ENCODE measurements around the gene RELB. TPM values are rescaled to one million over a fixed set of nuclear protein-coding genes. Genes with fewer than 3 reads are reported as not detected.

Gene RELB
- polyA plus RNA-seq, 4 donors, result 5.2 to 7.7 (median 5.9) TPM

DNA sequence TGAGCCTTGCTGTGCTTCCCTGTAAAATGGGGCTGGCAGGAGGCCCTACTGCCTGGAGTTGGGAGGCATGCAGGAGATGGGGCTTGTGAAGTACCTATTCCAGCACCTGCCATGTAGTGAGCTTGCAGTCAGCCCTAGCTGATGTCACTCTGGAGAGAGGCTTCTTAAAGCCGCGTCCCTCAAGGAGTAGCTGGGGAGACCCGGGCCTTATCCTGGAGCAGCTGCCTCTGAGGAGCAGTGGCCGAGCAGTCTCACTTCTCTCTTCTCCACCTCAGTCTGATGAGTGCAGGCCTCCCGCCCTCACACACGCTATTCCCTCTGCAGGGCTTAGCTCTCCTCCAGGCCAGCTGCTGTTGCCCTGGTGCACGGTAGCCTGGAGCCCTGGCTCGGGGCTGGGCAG, 55.6 kb downstream of the RELB start:
- DNase-seq (ENCODE audit: low read depth in 4 of 4, low spot score in 3 of 4), result no peak

DNA sequence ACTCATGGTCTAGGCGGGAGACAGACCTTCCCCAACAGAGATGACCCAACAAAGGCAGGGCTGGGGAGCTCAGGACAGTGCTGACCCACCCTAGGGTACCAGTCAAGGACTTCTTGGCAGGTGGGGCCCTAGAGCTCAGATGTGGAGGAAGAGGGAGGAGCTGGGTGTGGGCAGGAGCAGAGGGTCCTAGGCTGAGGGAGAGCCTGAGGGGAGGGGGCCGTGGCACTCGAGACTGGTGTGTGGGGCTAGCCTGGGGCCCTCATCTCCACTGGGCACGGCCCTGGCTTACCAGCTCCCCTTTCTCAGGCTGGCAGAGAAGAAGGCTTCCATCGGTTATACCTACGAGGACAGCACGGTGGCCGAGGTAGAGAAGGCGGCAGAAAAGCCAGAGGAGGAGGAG, 56.2 kb downstream of the RELB start:
- no peak for DNase-seq (ENCODE audit: low read depth in 4 of 4, low spot score in 3 of 4)

DNA sequence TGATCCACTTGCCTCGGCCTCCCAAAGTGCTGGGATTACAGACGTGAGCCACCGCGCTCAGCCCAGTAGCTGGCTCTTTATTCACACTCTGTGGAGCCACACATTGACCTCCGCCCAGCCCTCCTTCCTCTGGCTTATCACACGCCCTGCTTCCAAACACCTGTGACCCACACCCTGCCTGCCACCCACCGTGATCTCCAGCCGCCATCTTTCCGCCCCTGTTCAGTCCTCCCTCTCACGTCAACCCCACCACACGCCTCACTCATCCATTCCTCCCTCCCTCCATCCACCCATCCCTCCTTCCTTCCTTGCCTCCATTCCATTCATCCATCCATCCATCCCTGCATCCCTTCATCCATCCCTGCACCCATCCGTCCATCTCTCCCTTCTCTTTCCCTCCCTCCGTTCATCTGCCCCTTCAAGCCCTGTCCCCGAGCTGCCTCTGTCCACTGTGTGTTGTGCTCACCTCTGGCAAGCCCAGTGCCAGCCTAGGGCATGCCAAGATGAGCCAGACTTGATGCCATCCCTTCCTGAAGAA, 57.4 kb downstream of the RELB start:
- DNase-seq (ENCODE audit: low read depth in 4 of 4, low spot score in 3 of 4), result no peak

DNA sequence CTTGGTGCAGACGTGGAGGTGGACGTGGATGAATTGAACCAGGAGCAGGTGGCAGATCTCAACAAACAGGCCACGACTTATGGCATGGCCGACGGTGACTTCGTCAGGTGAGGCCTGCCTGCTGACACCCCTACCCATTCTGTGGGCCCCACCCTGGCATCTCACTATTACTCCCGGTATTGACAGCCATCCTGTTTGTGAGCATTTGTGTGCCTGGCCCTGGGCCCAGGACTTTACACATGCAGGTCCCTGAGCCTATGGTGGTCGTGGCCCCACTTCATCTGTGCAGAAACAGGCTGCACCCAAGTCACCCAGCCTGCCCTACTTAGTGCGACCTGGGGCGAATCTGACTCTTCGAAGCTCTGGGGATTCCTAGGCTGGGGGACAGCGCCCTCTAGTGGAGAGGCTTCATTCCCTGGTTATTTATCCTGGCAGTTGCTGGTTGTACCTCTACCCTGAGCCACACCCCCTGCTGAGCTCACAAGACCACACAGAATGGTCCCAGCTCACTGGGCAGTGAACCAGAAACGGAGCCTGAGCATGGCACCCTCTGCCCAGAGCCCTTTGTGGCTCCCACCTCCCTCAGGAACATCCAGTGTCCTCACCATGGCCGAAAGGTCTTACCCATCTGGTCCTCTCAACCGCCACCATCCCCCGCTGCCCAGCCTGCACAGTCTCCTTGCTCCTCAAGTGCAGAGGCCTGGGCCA, 58.1 kb downstream of the RELB start:
- no peak for DNase-seq (ENCODE audit: low read depth in 4 of 4, low spot score in 3 of 4)

DNA sequence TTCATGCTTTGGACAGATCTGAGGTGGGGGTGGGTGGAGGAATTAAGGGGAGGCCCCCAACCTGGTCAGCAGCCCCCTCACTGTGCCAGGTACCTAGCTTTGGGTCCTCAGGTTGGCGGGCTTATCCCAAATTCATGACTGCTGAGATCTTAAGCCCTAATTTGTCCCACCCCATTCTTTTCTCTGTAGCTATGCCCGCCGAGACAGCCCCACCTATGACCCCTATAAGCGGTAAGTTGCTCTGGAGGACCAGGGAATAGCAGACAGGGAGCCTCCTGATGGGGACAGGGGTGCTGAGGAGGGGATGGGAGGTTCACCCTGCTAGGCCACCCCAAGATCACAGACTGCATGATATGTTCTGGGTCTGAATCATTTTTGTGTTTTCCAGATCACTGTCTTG, 60.7 kb downstream of the RELB start:
- no peak for DNase-seq (ENCODE audit: low read depth in 4 of 4, low spot score in 3 of 4)

DNA sequence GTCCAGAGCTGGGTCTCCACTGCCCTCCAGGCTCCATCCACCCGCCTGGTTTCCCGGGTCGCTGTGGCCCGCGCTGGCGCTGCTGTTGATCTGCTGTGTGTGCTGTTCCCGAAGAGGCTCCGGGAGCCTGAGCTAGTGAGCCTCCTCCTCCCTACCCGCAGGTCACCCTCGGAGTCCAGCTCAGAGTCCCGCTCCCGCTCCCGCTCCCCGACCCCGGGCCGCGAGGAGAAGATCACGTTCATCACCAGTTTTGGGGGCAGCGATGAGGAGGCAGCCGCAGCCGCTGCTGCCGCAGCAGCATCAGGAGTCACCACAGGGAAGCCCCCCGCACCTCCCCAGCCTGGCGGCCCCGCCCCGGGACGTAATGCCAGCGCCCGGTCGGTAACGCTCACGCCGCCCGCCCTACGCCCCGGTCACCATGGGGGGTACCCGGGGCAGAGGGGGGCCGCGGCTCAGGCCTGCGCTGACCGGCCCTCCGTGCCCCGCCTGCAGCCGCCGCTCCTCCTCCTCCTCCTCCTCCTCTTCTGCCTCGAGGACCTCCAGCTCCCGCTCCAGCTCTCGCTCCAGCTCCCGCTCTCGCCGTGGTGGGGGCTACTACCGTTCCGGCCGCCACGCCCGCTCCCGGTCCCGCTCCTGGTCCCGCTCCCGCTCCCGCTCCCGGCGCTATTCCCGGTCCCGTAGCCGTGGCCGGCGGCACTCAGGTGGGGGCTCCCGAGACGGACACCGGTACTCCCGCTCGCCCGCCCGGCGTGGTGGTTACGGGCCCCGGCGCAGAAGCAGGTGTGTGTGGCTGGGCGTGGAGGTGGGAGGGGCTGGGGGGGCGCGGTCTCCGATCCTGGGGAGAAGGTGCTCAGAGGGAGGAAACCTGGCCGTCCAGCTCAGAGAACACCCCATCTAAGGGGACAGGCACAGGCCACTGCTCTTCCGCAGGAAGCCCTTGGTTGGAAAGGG, 62.9 kb downstream of the RELB start:
- DNase-seq (ENCODE audit: low read depth in 4 of 4, low spot score in 3 of 4), result no peak

DNA sequence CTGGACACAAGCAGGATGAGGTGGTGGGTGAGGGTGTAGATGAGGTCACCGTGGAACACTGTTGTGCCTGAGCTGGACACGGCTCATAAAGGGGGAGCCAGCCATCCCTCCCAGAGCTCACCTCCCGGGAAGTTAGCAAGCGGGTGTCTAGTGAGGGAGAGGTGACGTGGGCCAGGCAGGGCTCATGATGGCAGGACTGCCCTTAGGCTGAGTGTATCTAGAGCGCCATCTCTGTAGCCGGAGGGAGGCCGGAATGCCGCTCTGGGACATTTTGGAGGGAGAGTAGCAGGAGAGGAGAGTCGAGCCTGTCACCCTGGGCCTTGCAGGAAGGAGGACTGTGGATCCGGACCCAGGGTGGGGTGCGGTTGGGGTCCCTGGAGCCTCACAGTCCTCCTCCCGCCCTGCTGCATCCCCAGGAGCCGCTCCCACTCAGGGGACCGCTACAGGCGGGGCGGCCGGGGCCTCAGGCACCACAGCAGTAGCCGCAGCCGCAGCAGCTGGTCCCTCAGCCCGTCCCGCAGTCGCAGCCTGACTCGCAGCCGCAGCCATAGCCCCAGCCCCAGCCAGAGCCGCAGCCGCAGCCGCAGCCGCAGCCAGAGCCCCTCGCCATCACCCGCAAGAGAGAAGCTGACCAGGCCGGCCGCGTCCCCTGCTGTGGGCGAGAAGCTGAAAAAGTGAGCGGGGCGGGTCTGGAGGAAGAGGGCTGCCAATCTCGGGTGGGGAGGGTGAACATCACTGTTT, 65.8 kb downstream of the RELB start:
- DNase-seq (ENCODE audit: low read depth in 4 of 4, low spot score in 3 of 4), result no peak

DNA sequence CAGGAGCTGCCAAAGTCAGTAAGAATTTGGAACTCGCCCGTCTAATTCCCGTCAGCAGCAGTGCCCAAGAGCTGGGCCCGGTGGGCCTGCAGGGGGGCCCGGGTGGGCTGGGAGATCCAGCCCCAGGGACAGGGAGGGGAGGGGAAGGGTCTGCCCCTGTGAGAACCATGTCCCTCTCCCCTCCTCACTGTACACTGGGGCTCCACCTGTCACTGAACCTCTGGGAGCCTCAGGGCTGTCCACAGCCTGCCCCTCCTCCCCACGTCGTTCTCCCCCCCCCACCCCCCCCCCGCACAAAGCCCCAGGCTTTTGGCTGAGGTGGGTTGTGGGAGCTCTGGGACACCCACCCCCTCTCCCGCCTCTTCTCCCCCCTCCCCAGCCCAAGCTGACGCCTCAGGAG, 66.8 kb downstream of the RELB start:
- DNase-seq (ENCODE audit: low read depth in 4 of 4, low spot score in 3 of 4), result no peak

DNA sequence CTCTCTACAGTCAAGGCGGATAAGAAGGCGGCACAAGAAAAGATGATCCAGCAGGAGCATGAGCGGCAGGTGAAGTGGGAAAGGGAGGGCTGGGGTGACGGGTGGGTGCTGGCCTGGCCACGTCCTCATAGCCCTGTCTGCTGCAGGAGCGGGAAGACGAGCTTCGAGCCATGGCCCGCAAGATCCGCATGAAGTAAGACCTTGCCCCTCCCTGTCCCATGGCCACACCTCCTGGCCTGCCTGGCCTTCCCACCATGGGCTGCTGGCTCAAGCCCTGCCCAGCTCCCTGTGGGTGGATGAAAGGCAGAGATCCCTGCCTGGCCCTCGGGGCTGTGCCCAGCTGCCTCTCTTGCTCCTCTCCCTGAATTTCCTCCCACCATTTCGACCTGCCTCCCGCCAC, 67.8 kb downstream of the RELB start:
- DNase-seq (ENCODE audit: low read depth in 4 of 4, low spot score in 3 of 4), result no peak

DNA sequence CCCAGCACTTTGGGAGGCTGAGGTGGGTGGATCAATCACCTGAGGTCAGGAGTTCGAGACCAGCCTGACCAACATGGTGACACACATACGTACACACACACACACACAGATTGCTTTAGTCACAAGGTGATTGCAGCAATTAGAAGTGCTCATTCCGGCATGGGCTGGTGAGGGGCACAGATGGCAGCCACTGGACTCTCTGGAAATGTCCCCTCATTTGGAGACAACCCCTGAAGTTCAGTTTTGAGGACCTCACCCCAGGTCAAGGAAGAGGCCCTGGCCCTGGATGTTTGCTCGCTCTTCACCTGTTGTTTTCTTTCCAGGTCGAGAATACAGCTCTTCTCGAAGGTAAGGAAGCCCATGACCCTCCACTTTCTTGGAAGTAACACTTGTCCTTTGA, 69.0 kb downstream of the RELB start:
- DNase-seq (ENCODE audit: low read depth in 4 of 4, low spot score in 3 of 4), result no peak

DNA sequence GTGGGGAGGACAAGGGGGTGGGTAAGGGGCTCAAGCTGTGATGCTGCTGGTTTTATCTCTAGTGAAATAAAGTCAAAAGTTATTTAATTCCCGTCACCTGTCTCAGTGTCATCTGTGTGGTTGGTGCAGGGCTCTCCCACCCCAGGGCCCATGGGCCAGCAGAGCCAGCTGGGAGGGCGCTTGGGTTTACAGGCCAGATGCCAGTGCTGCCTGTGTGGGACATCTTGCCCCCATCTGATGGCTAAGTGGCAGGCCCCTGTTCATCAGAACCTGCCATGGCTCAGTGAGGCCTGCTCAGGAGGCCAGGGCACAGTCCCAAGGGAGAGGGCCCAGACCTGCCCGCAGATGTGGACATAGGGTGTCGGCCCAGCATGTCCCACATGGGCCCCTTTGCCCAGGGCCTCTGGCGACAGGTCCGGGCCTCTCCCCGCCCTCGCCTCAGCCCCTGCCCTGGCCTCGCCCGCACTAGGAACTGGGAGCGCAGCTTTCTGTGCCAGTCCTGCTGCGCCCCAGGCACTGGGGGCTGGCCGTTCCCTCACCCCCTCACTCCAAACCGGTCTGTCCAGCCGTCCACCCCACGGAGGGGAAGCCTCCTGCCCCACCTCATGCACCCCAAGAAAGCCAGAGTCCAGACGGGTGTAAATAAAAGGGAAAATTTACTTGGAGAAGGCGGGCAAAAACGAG, 69.7 kb downstream of the RELB start:
- no peak for DNase-seq (ENCODE audit: low read depth in 4 of 4, low spot score in 3 of 4)

DNA sequence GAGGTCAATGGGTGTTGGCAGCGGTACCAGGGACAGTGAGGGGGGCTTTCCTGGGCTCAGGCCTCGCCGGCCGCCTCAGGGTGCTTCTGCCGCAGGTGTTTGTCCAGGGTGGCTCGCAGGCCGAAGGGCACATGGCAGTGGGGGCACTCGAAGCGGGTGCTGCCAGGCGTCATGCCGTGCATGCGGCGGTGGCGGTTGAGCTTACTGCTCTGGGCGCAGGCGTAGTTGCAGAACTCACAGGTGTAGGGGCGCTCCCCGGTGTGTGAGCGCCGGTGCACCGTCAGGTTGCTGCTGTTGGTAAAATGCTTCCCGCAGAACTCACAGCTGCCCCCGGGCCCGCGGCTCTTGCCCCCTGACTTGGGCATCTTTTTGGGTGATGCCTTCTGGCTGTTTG, 70.3 kb downstream of the RELB start:
- DNase-seq (ENCODE audit: low read depth in 4 of 4, low spot score in 3 of 4), result no peak

DNA sequence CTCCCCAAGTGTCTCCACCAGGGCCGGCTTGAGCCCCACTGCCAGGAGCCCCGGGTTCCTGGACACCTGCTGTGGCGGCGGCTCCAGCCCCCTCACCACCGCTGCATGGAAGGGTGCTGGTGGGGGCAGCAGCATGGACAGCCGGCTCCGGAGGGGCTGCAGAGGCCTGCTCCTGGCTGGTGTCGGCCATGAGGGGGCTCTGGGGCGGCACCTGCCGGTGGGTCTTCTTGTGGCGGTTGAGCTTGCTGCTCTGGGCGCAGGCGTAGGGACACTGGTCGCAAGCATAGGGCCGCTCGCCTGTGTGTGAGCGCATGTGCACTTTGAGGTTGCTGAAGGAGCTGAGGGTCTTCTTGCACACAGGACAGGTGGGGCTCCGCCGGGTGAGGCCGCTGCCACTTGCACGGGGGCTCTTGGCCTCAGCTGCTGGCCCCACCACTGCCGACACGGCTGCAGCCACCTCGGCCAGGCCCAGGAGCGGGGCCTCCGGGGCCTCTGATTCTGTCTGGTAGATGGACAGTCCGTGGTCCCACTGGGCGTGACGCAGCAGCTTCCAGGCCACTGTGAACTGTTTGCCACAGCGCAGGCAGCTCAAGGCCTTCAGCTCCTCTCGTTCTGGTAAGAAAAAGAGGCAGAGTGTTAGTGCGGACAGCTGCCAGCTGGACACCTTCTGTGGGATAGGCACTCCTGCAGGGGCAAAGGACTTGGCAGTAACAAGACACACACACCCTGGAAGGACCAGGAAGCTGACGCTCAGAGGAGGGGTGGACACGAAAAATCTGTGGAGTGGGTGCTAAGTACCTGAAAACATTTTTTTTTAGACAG, 70.9 kb downstream of the RELB start:
- no peak for DNase-seq (ENCODE audit: low read depth in 4 of 4, low spot score in 3 of 4)

DNA sequence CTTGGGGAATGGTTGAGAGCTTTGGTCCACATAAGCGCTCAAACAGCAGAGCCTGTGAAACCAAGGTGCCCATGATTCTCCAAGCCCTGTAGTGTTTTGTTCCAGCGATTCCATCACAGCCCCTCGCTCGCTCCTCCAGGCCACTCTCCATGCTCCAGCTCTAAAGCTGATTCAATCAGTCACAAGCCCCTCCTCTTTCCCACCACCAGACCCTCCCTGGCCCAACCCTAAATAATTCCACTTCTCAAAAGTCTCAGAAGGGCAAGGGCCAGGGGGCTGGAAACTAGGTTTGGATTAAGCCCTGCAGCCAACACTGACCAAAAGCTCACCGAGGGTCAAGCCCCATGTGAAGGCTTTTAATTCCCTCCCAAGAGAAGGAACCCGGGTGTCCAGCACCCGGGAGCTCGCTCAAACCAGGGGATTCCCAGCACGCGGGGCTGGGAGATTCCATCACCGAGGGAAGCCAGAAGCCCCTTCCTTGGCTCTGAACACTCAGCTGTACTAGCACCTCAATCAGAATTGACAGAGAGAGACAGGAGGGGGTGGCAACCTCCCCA, 73.6 kb downstream of the RELB start:
- DNase-seq (ENCODE audit: low read depth in 4 of 4, low spot score in 3 of 4), result no peak

DNA sequence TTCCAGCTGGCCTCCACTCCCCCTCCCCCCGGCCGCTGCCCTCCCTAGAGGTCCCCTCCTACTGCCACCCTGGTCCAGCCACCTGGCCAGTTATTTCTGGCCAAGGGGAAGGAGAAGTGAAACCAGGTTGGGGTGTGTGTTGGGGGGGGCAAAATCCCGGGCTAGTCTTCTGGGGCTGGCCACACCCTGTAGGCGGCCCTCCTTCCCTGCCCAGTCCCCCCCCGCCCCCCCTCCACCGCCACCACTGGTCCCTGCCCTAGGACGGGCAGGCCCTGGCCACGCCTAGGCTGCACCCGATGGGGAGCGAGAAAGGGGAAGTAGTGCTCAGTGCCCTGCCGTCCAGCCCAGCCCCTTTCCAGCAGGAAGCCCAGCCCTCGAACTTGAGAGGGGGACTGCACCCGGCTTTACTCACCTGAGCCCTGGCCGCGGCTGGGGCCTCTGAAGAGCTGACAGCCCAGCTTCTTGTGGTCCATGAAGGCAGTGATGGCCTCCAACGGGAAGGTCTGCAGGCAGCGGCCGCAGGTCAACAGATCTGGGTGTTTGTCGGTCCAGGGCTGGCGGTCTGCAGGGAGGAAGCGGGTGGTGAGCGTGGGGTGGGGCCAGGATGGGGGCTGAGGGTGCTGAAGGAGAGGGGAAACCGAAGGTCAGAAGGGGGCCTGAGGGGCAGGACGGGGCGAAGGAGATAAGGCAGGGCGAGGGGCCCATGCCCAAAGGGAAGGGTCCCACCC, 74.2 kb downstream of the RELB start:
- no peak for DNase-seq (ENCODE audit: low read depth in 4 of 4, low spot score in 3 of 4)

DNA sequence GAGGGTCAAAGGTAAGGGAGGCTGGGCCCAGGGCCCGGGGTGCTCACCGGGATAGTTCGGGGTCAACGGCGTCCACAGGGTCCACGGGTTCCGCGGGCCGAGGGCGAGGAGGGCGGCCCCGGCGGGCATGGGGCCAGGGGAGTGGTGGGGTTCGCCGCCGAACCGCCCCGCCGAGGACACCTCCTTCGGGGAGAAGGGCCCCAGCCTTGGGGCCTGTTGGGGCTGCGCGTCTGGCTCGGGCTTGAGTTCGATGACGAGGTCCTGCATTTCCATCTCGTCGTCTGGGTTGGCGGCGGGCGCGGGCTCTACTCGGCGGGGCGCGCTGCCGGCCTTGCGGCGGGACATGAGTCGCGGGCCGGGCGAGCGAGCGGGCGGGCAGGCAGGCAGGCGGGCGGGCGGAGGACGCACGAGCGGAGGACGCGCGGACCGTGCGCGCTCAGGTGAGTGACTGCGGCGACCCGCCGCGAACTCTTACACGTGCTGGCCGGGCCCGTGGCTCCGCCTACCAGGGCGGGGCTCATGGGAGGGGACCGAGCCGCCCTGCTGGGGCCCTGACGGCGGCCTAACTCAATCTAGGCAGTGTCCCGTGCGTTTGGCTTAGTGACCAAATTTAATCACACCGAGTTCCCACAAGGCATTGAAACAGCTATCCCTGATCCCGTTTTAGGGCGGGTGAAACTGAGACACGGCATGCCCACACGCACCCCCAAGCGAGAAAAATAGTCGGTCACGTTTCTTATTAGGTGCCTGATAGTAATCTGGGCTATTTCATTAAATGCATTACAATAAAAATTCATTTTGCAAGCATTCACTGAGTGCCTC, 75.0 kb downstream of the RELB start, which contains the start of gene ZNF296:
ZNF296 (minus strand) TSS at position 450 of the 822 bp plus-strand sequence; CDS start at position 345, 105 bp downstream.
- no peak for DNase-seq (ENCODE audit: low read depth in 4 of 4, low spot score in 3 of 4)

DNA sequence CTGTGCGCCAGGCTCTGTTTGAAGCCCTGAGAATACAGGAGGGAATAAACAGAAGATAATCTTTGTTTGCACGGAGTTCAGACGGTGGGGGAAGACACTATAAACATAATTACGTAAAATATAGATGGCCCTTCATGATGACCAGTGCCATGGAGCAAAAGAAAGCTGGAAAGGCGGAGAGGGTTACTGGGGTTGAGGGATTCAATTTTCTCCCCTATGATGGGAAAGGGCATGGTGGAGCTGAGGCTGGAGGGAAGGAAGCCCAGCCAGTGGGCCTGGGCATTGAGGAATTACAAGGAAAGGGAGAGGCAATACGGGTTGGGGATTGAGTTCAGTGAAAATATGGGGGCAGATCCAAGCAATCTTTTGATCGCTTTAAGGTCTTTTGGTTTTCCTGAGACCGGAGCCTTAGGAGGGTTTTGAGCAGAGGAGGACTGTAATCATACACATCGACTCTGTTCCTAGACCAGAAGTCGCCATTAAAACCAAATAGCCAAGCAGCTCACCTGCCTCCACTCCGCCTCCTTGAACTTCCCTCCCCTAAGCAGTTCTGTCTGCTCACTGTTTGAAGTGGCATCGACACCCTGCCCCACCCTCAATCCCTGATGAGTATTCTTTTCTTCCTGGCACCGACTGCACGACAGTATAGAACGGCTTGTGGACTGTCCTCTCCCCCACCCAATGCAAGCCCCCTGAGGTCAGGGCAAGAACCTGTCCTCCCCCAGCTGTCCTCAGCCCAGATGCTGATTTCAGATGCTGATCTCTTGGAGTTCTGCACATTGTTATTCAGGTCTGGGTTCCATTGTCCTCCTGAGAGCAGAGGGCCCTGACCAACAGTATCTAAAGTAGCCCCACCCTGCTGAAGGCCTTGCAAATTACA, 75.8 kb downstream of the RELB start:
- DNase-seq (ENCODE audit: low read depth in 4 of 4, low spot score in 3 of 4), result no peak

Data from right renal pelvis (tissue), 4 donors.